Measurements from ENCODE around the gene SLC22A12. TPM values are rescaled to one million over a fixed set of nuclear protein-coding genes. Genes with fewer than 3 reads are reported as not detected.

Gene SLC22A12
- polyA plus RNA-seq, 1 donor from 2014 or later: not detected

DNA sequence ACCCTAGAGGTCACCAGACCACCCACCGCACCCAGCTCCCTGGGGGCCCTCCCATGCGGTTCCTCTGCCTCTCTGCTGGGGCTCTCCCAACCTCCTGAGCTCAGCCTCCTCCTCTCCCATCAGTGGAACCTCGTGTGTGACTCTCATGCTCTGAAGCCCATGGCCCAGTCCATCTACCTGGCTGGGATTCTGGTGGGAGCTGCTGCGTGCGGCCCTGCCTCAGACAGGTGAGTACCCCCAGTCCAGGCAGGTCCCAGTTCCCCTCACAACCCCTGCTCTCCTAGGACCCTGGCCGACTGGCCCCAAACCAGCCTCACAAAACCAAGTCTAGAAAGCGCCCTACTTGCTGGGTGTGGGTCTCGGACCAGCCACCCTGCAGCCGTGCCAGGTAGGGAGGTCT lies 1.6 kb downstream of the SLC22A12 start:
- no peaks in the 10 kb centered on the region for H3K9me2 ChIP-seq (ENCODE audit: insufficient read depth, low read length)
- H3K36me3 ChIP-seq (ENCODE audit: insufficient read depth, low read length): no peaks in the 10 kb centered on the region
- H3K27ac ChIP-seq (ENCODE audit: low read length): no peak overlapping the region
- H3K79me2 ChIP-seq (replicated peaks; ENCODE audit: insufficient read depth, low read length): no peaks in the 10 kb centered on the region
- no peak overlapping the region for H3K4me2 ChIP-seq (ENCODE audit: low read length)
- no peaks in the 10 kb centered on the region for H3K9me3 ChIP-seq (ENCODE audit: low read length)
- H3K4me3 ChIP-seq (ENCODE audit: low read length): no peak overlapping the region
- H3K9ac ChIP-seq (ENCODE audit: low read length): no peak overlapping the region
- no peaks in the 10 kb centered on the region for H3F3A ChIP-seq (ENCODE audit: insufficient read depth, low read length, poor library complexity, severe bottlenecking)
- H4K20me1 ChIP-seq (ENCODE audit: insufficient read depth): no peaks in the 10 kb centered on the region
- no peak overlapping the region for H2AFZ ChIP-seq (ENCODE audit: low read depth, low read length)
- no peaks in the 10 kb centered on the region for H3K27me3 ChIP-seq (ENCODE audit: insufficient read depth, low read depth, low read length)
- TF ChIP-seq POLR2AphosphoS5 (IDR thresholded peaks at IDR 0.05): no peak
- TF ChIP-seq, protein P1, sequence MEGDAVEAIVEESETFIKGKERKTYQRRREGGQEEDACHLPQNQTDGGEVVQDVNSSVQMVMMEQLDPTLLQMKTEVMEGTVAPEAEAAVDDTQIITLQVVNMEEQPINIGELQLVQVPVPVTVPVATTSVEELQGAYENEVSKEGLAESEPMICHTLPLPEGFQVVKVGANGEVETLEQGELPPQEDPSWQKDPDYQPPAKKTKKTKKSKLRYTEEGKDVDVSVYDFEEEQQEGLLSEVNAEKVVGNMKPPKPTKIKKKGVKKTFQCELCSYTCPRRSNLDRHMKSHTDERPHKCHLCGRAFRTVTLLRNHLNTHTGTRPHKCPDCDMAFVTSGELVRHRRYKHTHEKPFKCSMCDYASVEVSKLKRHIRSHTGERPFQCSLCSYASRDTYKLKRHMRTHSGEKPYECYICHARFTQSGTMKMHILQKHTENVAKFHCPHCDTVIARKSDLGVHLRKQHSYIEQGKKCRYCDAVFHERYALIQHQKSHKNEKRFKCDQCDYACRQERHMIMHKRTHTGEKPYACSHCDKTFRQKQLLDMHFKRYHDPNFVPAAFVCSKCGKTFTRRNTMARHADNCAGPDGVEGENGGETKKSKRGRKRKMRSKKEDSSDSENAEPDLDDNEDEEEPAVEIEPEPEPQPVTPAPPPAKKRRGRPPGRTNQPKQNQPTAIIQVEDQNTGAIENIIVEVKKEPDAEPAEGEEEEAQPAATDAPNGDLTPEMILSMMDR (IDR thresholded peaks at IDR 0.05; ENCODE audit: poor library complexity, severe bottlenecking): no peak
- TF ChIP-seq SMC3 (conservative IDR thresholded peaks at IDR 0.05; ENCODE audit: poor library complexity): no peak
- TF ChIP-seq TAF1 (IDR thresholded peaks at IDR 0.05; ENCODE audit: low read depth): no peak
- TF ChIP-seq, protein P2, sequence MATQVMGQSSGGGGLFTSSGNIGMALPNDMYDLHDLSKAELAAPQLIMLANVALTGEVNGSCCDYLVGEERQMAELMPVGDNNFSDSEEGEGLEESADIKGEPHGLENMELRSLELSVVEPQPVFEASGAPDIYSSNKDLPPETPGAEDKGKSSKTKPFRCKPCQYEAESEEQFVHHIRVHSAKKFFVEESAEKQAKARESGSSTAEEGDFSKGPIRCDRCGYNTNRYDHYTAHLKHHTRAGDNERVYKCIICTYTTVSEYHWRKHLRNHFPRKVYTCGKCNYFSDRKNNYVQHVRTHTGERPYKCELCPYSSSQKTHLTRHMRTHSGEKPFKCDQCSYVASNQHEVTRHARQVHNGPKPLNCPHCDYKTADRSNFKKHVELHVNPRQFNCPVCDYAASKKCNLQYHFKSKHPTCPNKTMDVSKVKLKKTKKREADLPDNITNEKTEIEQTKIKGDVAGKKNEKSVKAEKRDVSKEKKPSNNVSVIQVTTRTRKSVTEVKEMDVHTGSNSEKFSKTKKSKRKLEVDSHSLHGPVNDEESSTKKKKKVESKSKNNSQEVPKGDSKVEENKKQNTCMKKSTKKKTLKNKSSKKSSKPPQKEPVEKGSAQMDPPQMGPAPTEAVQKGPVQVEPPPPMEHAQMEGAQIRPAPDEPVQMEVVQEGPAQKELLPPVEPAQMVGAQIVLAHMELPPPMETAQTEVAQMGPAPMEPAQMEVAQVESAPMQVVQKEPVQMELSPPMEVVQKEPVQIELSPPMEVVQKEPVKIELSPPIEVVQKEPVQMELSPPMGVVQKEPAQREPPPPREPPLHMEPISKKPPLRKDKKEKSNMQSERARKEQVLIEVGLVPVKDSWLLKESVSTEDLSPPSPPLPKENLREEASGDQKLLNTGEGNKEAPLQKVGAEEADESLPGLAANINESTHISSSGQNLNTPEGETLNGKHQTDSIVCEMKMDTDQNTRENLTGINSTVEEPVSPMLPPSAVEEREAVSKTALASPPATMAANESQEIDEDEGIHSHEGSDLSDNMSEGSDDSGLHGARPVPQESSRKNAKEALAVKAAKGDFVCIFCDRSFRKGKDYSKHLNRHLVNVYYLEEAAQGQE (IDR thresholded peaks at IDR 0.05; ENCODE audit: borderline replicate concordance): no peak
- TF ChIP-seq EP300 (conservative IDR thresholded peaks at IDR 0.05; ENCODE audit: poor library complexity, severe bottlenecking): no peak
- TF ChIP-seq RAD21 (conservative IDR thresholded peaks at IDR 0.05): no peak
- TF ChIP-seq MXI1 (conservative IDR thresholded peaks at IDR 0.05; ENCODE audit: poor library complexity, severe bottlenecking): no peak
- no peak for TF ChIP-seq EZH2 (IDR thresholded peaks at IDR 0.05; ENCODE audit: borderline replicate concordance, insufficient read depth, low read length, poor library complexity, severe bottlenecking)

DNA sequence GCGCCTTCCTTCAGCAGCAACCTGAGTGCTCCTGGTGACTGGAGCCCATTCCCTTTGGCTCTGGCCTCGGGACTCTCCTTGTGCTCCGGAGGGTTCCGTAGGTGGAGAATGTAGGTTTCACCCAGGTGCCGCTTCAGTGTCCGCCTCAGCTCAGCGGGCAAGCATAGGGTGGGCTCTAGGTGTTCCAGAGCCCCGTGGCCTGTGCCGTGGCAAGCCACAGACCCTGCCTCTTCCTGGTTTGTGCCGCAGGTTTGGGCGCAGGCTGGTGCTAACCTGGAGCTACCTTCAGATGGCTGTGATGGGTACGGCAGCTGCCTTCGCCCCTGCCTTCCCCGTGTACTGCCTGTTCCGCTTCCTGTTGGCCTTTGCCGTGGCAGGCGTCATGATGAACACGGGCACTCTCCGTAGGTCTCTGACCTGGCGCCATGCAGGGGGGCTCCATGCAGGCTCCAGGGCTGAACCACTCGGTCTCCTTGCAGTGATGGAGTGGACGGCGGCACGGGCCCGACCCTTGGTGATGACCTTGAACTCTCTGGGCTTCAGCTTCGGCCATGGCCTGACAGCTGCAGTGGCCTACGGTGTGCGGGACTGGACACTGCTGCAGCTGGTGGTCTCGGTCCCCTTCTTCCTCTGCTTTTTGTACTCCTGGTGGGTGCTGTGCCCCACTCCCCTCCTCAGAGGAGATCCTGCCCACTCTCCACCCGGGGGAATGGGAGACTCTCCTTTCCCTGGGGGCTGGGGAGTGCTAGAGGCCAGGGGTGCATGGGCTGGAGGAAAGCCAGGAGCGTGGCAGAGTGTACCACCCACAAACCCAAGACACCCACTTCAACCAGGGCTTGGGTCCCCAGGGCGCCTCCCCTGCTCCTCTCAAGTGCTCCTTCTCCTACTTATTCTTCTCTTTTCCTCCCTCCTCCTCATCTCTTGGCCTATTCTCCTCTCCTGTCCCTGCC lies 2.4 kb downstream of the SLC22A12 start:
- H3K4me3 ChIP-seq (ENCODE audit: low read length): no peak overlapping the region
- H3K36me3 ChIP-seq (ENCODE audit: insufficient read depth, low read length): no peaks in the 10 kb centered on the region
- no peak overlapping the region for H3K9ac ChIP-seq (ENCODE audit: low read length)
- TF ChIP-seq EZH2 (IDR thresholded peaks at IDR 0.05; ENCODE audit: borderline replicate concordance, insufficient read depth, low read length, poor library complexity, severe bottlenecking): no peak
- TF ChIP-seq EP300 (conservative IDR thresholded peaks at IDR 0.05; ENCODE audit: poor library complexity, severe bottlenecking): no peak
- TF ChIP-seq RAD21 (conservative IDR thresholded peaks at IDR 0.05): no peak
- TF ChIP-seq, protein P1 (IDR thresholded peaks at IDR 0.05; ENCODE audit: poor library complexity, severe bottlenecking): no peak
- no peak for TF ChIP-seq TAF1 (IDR thresholded peaks at IDR 0.05; ENCODE audit: low read depth)
- TF ChIP-seq, protein P2 (IDR thresholded peaks at IDR 0.05; ENCODE audit: borderline replicate concordance): no peak
- no peak for TF ChIP-seq POLR2AphosphoS5 (IDR thresholded peaks at IDR 0.05)
- TF ChIP-seq SMC3 (conservative IDR thresholded peaks at IDR 0.05; ENCODE audit: poor library complexity): no peak
- TF ChIP-seq MXI1 (conservative IDR thresholded peaks at IDR 0.05; ENCODE audit: poor library complexity, severe bottlenecking): no peak
- H3K9me2 ChIP-seq (ENCODE audit: insufficient read depth, low read length): no peaks in the 10 kb centered on the region
- no peaks in the 10 kb centered on the region for H3F3A ChIP-seq (ENCODE audit: insufficient read depth, low read length, poor library complexity, severe bottlenecking)
- no peak overlapping the region for H2AFZ ChIP-seq (ENCODE audit: low read depth, low read length)
- H3K79me2 ChIP-seq (replicated peaks; ENCODE audit: insufficient read depth, low read length): no peaks in the 10 kb centered on the region
- no peaks in the 10 kb centered on the region for H3K9me3 ChIP-seq (ENCODE audit: low read length)
- H4K20me1 ChIP-seq (ENCODE audit: insufficient read depth): no peaks in the 10 kb centered on the region
- H3K4me2 ChIP-seq (ENCODE audit: low read length): no peak overlapping the region
- no peaks in the 10 kb centered on the region for H3K27me3 ChIP-seq (ENCODE audit: insufficient read depth, low read depth, low read length)
- no peak overlapping the region for H3K27ac ChIP-seq (ENCODE audit: low read length)
